ENCODE measurements around the gene ITSN2. TPM values are rescaled to one million over a fixed set of nuclear protein-coding genes. Genes with fewer than 3 reads are reported as not detected.
"Not testable (repeated sequence)": the region's sequence is repeated elsewhere in the genome, so short reads cannot be mapped to it uniquely, and the experiment has no call there.

Gene ITSN2
- total RNA-seq, 1 donor from 2014 or later, result 41.2 TPM

DNA sequence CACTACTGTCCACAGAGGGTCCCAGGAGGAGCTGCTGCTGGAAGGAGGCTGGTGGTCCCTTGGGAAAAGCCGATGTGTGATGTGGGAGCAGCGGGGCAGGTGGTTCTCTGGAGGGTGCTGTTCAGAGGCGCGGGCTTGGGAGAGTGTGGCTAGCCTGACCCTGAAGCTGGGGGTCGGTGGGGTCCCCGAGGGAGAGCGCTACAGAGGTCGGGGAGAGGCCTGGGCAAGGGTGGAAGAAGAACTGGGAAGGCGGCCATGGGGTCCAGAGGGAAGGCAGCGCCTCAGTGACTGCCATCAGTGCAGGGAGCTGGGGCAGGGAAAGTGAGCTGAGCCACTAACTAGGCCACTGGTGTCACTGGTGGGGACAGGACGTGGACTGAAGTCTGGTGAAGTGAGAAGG, 153.0 kb downstream of the ITSN2 start:
- no peak for DNase-seq
- intact Hi-C loops (cut with DNase I), result no loop called here
- ATAC-seq (ENCODE audit: poor library complexity), result no peak

DNA sequence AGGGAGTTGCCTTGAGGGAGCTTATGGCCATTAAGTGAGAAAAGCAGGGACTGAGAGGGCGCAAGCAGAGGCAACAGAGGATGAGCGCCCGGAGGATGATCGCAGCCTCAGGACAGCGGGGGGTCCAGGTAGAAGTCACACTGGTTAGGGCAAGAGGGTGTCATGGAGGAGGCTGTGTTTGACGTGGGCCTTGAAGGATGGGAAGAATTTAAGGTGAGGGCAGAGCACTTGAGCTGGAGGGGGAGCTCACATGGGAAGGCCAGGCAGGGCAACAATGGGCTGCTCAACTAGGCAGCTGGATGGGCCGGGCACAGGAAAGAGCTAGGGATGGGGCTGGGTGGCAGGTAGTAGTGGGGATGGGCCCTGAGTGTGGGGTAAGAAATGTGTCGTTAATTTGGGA, 153.6 kb downstream of the ITSN2 start:
- DNase-seq (no peak), ATAC-seq (ENCODE audit: poor library complexity) (no peak)
- intact Hi-C loops (cut with DNase I), result no loop called here

DNA sequence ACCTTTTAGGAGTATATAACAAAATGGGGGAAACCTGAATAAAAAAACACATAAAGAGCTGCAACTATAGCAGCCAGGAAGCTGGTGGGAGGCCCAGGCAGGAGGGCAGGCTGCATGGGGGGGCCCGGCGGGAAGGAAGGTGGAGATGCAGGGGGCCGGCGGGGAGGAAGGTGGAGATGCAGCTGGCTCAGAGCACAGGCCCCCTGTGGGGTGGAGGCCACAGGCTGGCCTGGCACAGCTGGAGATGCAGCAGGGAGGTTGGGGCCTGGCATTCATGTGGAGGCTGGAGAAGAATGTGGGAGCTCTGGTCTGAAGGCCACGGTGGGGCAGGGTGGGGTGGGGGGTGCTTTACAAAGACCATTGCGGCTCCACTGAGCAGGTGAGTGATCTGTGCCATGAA, 154.1 kb downstream of the ITSN2 start:
- DNase-seq, result no peak
- intact Hi-C loops (cut with DNase I), result no loop called here
- no peak for ATAC-seq (ENCODE audit: poor library complexity)

DNA sequence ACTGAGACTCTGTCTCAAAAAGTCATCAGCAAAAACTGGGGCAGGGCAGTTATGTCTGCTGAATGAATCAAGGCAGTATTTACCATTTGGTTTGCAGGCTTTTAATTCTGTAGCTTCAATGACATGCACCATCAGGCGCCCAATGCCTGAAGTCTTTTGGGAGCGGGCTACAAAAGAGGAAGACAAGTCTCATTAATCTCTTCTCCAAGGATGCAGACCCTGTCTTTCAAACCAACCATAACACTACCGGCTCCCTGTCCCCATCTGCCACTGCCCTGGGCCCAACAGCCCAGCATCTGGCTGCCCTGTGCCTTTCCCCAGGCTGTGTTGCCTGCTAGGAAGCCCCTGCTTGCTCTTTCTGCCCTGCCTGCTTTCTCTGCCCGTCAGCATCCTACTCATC, 155.2 kb downstream of the ITSN2 start:
- ATAC-seq (ENCODE audit: poor library complexity), result no peak
- intact Hi-C loops (cut with DNase I), result no loop called here
- DNase-seq, result no peak

DNA sequence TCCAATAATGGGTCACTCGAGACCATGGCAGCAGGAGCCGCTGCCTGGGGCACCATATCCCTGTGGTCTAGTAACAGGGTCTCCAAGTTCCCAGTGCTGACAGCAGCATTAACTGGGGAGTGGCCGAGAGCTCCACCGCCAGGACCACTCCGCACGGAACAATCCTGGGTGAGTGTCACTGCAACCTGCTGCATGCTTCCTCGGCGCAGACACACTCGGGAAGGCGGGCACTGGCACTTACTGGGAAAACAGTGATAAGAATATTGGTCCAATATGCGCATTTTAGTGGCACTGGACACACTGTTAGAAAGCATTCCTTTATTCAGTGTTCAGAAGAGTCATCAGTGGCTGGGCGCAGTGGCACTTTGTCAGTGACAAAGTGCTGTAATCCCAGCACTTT, 155.8 kb downstream of the ITSN2 start:
- intact Hi-C loops (cut with DNase I), result no loop called here
- DNase-seq, result no peak
- ATAC-seq (ENCODE audit: poor library complexity), result no peak

DNA sequence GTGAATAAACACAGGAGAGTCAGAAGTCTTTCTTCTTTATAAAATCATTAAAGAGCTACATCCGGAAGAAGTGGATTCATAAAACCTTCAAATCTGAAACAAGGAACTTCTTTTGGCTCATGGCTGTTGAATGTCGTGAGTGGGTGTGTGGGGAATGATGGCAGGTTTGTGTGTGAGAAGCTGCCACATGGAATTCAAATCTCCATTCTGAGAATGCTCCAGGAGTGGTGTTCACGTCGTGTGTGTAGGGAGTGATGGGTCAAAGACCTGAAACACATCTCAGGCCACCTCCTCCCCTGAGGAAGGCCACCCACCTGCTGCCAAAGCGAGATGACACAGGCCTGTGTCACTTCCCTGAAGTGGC, 156.6 kb downstream of the ITSN2 start:
- no peak for ATAC-seq (ENCODE audit: poor library complexity)
- intact Hi-C loops (cut with DNase I), result no loop called here
- no peak for DNase-seq

DNA sequence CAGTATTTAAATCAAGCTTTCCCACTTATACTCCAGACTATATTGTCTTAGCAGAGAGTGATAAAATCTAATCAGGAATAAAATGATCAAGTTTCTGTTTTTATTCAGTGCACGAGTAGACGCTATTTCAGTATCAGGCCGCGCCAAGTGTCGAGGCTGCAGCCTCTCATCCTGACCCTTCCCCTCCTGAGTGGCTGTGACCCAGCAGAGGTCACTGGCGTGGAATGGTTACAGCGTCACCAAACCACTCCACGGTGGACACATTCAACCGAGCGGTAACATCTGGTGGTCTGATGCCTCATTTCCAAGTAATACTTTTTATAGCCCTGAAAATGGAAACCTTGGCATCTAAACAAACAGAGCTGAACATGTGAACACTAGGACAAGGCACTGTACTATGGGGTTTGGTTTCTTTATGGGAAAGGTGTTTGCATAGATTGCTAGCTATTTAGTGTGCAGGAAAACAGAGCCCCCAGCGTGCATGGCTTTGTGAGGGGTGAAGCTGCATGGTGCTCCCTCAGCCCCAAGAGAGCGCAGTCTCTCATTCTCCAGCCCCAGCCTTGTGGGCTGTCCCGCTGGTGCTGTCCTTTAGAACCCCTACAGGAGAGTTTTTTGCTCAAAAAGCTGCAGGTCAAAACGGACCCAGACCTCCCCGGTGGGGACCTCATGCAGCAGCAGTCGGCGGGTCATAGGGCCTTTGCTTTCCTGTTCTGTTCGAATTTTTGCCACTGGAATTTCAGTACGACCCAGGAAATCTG, 157.1 kb downstream of the ITSN2 start:
- intact Hi-C loops (cut with DNase I), result no loop called here
- DNase-seq (no peak), ATAC-seq (ENCODE audit: poor library complexity) (no peak)

DNA sequence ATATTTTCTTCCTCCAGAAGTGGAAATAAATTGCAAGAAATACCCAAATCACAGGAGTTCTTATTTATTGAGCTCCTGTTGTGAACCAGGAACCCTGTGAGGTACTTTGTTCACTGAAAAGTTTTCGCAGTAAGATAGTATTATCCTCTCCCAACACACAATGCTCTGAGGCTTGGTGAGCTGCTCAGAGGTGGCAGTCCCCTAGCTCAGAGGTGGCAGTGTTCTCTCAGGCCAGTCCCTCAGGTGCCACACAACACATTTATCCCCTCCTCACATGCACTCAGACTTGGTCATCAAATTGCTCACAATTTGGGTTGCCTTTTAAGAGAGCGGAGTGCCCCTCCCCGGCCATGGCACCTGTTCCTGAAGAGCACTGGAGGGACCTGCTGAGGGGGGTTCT, 159.5 kb downstream of the ITSN2 start:
- peak; percentile 33 for ATAC-seq (ENCODE audit: poor library complexity)
- no peak for DNase-seq

DNA sequence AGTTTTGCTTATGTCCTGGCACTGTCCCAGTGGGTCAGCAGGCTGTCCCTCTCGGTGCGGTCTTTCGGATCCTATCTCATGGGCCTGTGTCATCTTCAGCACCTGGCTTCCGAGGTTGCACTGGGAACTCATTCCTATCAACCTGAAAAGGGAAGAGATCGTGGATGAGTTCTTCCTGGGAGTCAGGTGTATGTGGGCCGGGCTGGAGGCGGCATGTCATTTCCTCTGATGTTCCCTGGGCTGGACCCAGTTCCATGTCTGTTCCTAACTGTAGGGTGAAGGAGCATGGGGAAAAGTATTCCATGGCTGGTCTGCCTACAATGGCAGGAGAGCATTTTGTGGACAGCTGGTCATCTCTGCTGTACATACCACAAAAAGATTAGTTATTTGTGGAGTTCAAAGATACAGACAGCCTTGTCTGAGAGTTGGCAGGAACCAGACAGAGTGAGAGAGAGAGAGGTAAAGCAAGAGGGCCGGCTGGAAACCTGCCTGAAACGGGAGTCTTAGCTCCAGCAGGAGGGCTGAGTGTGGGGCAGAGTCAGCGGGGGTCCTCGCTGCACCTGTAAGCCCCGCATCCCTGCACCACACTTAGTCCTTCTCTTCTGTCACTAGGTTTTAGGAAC, 160.3 kb downstream of the ITSN2 start:
- intact Hi-C loops (cut with DNase I), result no loop called here
- DNase-seq (no peak), ATAC-seq (ENCODE audit: poor library complexity) (peak; percentile 82)

More for the DNA sequence above, 159.5 kb downstream of the ITSN2 start:
- intact Hi-C loops (cut with DNase I), result no loop called here

DNA sequence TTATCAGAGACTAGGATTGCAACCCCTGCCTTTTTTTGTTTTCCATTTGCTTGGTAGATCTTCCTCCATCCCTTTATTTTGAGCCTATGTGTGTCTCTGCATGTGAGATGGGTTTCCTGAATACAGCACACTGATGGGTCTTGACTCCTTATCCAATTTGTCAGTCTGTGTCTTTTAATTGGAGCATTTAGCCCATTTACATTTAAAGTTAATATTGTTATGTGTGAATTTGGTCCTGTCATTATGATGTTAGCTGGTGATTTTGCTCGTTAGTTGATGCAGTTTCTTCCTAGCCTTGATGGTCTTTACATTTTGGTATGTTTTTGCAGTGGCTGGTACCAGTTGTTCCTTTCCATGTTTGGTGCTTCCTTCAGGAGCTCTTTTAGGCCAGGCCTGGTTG, 163.1 kb downstream of the ITSN2 start:
- intact Hi-C loops (cut with DNase I); ATAC-seq (ENCODE audit: poor library complexity); DNase-seq: not testable (repeated sequence)

DNA sequence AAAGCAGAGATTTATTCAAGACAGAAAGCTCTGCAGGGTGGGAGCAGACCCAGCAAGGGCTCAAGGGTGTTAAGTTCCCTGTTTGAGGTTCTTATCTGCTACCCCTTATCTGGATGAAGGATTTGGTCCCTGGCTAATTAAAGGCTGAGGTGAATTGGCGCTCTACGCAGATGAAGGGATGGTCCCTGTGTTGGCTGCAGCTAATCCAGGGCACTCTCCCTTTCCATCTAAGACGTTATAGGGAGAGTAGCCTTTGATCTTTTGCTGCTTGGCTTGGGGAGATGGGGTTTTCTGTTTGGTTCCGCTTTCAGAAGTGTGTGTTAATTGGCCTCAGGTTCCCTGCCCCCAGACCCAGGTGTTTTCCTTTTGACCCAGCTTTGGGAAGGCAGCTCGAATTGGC, 168.5 kb downstream of the ITSN2 start:
- intact Hi-C loops (cut with DNase I), result no loop called here
- no peak for DNase-seq
- ATAC-seq (ENCODE audit: poor library complexity), result no peak

DNA sequence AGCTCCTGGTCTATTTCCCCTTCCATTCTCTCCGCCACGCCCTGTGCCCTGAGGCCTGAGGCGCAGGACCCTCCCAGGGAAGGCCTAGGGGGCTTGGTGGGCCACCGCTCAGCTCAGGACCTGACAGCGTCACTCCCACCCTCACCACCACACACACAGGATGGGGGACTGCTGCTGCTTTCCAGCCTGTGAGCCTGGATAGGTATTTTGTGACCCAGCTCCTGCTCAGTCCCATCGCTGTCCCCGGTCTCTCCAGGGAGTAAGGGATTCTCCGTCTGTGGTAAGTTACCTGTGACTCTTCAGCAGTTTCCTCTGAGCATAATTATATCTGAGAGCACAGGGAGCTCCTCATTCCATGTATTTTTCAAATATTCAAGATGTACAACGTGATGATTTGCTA, 169.2 kb downstream of the ITSN2 start:
- no peak for DNase-seq
- no peak for ATAC-seq (ENCODE audit: poor library complexity)
- intact Hi-C loops (cut with DNase I), result no loop called here

DNA sequence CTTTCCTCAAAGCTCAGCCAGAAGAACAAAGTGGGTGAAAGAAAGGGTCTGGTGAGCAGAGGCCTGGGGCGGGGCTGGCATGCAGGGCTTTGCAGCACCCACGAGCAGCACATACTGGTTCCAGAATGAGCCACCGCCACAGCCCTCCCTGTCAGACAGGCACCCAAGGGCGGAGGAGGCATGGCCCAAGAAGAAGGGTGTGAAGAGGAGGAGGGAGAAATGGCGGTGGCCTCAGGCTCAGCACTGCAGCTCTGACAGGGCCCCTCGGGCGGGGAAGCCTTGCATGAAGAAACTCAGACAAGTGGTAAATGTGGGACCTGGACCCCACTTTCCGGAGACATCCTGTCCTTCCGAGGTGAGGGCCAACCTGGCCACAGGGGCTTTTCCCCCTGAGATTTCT, 169.8 kb downstream of the ITSN2 start:
- intact Hi-C loops (cut with DNase I), result no loop called here
- DNase-seq (no peak), ATAC-seq (ENCODE audit: poor library complexity) (no peak)

DNA sequence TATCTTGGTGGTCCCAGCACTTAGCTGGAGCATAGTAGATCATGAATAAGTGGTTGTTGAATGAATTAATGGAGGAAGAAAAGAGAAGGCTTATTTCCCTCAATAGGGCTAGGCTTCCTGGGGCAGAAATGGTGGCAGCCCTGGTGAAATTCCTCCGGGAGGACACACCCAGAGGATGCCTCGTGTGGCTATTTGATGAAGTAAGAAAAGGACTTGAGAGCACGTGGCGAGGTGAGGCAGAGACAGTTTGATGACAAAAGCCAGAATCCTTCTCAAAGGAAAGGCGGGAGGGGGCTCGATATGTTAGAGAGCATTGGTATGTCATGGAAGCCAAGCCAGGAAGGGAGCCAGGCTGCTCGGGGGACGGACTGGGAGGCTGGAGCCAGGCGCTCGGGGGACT, 170.8 kb downstream of the ITSN2 start:
- intact Hi-C loops (cut with DNase I), result no loop called here
- DNase-seq (no peak), ATAC-seq (ENCODE audit: poor library complexity) (no peak)

DNA sequence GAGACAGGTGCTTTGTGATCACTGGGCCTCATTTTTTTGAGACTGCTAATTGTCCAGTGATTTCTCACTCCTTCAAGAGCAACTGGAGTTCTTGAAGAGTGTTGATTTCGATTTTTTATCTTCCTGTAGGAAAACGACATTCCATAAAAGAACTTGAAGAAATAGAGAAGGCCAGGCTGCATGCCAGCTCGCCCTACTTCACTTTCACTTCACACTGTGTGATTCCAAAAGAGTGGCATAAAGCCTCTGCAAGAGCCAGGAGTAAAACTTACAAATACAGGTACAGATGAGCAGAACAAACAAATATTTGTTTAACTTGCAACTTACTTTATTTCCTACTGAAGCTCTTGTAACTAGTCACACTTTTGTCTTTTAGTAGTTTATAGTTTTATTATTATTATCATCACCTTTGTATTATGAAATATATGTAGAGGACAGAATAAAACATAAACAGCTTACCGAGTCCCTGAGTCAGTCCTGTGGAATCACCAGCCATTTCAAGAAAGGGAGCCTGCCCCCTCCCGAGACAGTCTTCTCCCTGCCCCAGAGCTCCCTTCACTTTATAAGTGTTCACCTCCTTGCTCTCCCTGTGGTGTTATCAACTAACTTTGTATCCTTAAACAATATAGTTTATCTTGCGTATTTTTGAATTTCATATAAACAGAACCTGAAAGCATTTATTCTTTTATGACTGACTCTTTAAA, 176.8 kb downstream of the ITSN2 start:
- no peak for DNase-seq
- ATAC-seq (ENCODE audit: poor library complexity), result no peak
- intact Hi-C loops (cut with DNase I), result no loop called here

DNA sequence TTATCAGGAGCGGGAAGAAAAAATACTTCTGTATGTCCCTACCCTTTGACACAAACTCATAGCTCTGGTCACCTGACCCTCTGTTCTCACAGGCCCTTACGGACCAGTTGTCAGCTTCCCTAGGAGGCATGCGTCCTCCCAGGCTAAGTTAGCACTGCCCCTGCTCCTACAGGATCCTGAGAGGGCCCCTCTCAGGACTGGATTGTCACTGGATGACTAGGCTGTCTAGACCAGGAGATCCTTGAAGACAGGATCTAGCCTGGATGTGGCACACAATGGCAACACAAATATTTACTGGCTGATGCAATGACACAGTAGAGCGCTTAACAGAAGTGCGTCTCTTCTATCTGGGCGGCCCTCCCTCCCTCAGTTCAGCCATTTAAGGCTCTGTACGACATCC, 177.8 kb downstream of the ITSN2 start:
- DNase-seq (no peak), ATAC-seq (ENCODE audit: poor library complexity) (no peak)
- intact Hi-C loops (cut with DNase I), result no loop called here

DNA sequence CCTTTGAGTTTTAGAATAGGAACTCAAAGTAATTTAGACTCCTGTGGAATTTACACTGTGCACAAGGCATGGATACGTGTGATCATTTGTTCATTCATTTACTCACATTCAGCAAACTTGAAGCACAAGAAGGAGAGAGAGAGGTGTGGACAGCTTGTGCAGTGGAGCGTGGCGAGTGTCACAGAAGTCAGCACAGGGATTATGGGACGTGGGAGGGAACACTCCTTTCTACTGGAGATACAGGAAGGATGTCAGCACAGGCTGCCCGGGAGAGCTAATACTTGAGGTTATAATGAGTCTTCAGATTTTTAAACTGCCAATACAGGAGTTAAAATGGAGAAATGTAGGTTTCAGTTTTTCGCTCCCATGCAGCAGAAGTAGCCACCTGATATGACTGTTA, 178.5 kb downstream of the ITSN2 start:
- intact Hi-C loops (cut with DNase I), result no loop called here
- ATAC-seq (ENCODE audit: poor library complexity), result no peak
- no peak for DNase-seq

DNA sequence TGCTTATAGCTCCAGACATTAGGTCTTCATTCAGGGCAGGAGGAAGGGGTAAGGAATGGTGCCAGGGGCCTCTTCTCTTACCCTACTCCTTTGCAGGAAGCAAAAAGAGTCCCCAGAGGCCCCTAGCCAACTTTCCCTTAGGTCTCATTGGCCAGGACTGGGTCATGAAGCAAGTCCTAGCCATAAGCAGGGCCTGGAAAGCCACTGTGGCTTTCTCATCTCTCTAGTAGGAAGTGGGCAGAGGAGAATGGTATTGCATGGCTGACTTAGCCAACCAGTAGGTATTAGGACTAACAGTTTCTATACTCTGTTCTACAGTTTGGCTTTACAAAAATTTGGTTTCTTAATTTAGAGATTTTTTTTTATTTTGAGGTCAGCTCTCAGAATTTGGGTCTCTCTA, 180.7 kb downstream of the ITSN2 start:
- intact Hi-C loops (cut with DNase I), result no loop called here
- ATAC-seq (ENCODE audit: poor library complexity), result no peak
- DNase-seq, result no peak

DNA sequence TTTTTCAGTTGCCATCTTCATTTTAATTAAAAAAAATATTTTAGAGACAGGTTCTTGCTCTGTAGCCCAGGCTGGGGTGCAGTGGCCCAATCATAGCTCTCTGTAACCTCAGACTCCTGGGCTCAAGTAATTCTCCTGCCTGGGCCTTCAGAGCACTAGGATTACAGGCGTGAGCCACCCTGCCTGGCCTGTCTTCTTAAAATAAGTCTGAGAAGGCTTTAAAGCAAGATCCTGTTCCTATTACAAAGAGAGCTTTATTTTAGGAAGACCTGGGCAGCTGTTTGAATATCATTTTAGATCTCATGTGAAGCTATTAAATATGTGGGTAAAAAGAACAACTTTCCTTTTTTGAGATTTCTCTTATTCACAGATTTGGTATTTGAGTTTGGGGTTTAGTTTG, 184.0 kb downstream of the ITSN2 start:
- intact Hi-C loops (cut with DNase I), result no loop called here
- ATAC-seq (ENCODE audit: poor library complexity) (no peak), DNase-seq (no peak)

DNA sequence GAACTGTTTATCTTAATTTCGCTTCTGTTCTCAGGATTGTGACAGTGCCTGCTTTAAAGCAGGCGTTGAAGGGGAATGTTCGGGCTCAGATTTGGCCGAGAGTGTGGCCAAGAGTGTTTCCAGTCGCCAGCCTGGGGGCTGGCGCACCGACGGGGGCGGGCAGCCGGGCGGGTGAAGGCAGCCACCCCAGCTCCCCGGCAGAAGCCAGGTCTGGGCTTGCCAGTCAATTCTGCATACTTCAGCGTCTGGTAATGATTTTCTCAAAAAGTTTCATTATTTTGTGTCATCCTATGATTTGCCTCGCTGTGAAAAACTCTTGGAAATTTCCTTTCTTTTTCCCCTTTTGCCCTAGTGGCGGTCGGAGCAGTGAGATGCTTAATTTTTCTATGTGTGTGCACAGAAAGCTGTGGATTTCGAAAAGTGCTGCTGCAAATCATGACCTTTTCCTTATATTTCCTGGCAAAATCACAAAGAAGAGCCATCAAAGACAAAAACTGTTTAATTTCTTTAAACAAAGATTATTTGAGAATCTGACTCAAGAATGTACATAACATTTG, 184.6 kb downstream of the ITSN2 start:
- DNase-seq (no peak), ATAC-seq (ENCODE audit: poor library complexity) (no peak)
- intact Hi-C loops (cut with DNase I), result no loop called here
